NB4 (cell line): ENCODE data around the gene FBXO7.

Source experiments
- MYC ChIP-seq: IDR thresholded peaks from 2 replicates; pipeline ENCODE4 v1.6.1; 2011; ENCODE audit warnings: low read depth, low read length
- POLR2A ChIP-seq: IDR thresholded peaks from 2 replicates; pipeline ENCODE4 v1.6.1; 2011; ENCODE audit warnings: mild to moderate bottlenecking; ENCODE audit not compliant: insufficient read length; ENCODE audit errors: extremely low read depth
- TF ChIP-seq, protein P1 (sequence below): IDR thresholded peaks from 2 replicates; pipeline ENCODE4 v1.6.1; 2011; ENCODE audit warnings: low read depth, low read length
- TF ChIP-seq, protein P2 (sequence below): IDR thresholded peaks from one replicate; pipeline ENCODE4 v1.5.1; 2012; ENCODE audit warnings: low read depth, low read length

DNA sequence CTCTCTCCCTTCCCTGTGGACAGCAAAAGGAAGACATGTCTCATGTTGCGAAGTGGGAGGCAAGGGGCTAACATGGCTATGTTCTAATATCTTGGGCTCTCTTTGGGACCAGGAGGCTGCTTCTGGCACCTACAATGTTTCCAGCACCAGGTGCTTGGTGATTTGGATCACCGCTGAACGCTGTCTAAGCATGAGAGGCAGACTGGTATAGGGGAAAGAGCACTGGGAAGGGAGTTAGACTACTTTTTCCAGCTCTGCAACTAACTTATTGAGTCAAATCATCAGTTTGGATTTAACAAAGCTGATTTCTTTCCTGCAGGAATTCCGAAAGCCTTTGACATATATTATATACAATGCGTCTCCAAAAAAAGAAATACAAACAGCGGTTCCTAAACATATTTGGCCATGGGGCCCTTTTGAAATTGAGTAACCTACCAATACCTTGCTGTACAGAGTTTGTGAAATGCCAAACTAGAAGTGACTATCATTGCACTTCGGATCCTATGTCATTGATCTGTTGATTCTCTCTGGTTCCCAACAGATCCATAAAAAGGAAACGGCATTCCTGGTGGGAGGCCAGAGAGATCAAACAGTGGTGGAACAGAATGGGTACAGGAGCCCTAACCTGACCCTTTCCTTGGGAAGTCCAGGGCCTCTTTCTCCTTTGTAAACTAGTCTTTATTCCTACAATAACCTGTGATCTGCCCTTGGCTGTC, 37.8 kb downstream of the FBXO7 start:
- TF ChIP-seq, protein P1, sequence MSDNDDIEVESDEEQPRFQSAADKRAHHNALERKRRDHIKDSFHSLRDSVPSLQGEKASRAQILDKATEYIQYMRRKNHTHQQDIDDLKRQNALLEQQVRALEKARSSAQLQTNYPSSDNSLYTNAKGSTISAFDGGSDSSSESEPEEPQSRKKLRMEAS = no peak
- TF ChIP-seq, protein P2, sequence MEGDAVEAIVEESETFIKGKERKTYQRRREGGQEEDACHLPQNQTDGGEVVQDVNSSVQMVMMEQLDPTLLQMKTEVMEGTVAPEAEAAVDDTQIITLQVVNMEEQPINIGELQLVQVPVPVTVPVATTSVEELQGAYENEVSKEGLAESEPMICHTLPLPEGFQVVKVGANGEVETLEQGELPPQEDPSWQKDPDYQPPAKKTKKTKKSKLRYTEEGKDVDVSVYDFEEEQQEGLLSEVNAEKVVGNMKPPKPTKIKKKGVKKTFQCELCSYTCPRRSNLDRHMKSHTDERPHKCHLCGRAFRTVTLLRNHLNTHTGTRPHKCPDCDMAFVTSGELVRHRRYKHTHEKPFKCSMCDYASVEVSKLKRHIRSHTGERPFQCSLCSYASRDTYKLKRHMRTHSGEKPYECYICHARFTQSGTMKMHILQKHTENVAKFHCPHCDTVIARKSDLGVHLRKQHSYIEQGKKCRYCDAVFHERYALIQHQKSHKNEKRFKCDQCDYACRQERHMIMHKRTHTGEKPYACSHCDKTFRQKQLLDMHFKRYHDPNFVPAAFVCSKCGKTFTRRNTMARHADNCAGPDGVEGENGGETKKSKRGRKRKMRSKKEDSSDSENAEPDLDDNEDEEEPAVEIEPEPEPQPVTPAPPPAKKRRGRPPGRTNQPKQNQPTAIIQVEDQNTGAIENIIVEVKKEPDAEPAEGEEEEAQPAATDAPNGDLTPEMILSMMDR = no peak
- TF ChIP-seq MYC (no peak), POLR2A (no peak)
